Stimulated activated naive CD8-positive, alpha-beta T cell treated with anti-CD3 and anti-CD28 coated beads, Interleukin-15, Interleukin-2, amounts not matched to agents 100 ng/mL and 50 ng/mL, for 24 hours (primary cell): ENCODE measurements around the gene WDR7.
"Not testable (repeated sequence)": the region's sequence is repeated elsewhere in the genome, so short reads cannot be mapped to it uniquely, and the experiment has no call there.

ENCODE experiments used
- H3K27ac Mint-ChIP-seq: one replicate; pipeline ENCODE4 v1.8.0; 2021; ENCODE audit warnings: mild to moderate bottlenecking, mixed read lengths
- H3K27me3 Mint-ChIP-seq: one replicate; pipeline ENCODE4 v1.8.0; 2021; ENCODE audit warnings: mixed read lengths
- H3K36me3 Mint-ChIP-seq: one replicate; pipeline ENCODE4 v1.8.0; 2021; ENCODE audit warnings: low read depth, mixed read lengths
- H3K4me1 Mint-ChIP-seq: one replicate; pipeline ENCODE4 v1.8.0; 2021; ENCODE audit warnings: low read depth, mixed read lengths
- H3K4me3 Mint-ChIP-seq: one replicate; pipeline ENCODE4 v1.8.0; 2021; ENCODE audit warnings: mild to moderate bottlenecking, mixed read lengths
- H3K9me3 Mint-ChIP-seq: one replicate; pipeline ENCODE4 v1.8.0; 2021; ENCODE audit warnings: mixed read lengths

WDR7 gene

DNA sequence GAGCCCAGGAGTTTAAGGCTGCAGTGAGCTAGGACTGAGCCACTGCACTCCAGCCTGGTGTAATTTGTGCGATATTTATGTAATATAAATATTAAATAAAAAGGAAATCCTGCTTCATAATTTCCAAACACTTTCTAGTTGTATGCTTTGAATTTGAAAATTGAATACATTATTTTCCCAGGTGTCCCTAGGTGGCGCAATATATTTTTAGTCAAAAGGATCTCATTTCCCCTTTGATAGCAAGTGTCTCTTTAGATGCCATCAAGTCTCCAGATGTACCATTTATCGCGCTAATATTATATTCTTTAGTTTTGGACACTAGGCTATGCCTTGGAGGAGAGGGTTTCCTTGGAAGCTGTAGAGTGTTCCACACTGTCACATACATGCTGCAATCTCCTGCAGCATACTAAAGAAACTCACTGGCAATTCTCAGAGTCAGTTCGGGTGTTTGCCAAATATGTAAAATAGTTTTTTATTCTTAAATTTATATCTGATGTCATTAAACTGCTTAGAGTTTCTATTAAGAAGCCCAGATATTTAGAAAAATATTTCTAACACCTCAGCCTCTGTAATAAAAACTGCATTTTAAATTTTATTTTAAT lies 5.6 kb upstream of the WDR7 start:
- Mint-ChIP-seq H3K36me3 (no peaks in the 10 kb centered on the region), H3K9me3 (no peaks in the 10 kb centered on the region), H3K27me3 (no peaks in the 10 kb centered on the region), H3K4me1 (peaks cover 31% of the 10 kb centered on the region), H3K4me3 (no peak overlapping the region), H3K27ac (no peak overlapping the region)

DNA sequence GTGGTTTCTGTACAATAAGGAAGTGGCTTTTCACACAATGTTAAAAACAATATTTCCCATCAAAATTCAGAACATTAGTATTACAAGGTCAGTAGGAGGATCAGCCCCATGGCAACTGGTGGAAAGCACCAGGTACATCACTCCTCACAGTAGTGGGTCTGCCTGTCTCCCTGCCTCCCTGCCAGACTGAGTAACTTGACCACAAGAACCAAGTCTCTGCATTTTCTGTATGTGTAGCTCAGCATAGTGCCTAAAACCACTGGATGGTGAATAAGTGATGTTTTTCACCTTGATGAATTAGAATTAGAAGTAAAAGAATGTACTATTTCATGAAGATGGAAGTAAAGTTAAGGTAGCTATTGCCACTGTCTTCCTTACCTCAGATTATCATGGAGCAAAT lies 4.1 kb upstream of the WDR7 start:
- H3K27ac Mint-ChIP-seq: no peak overlapping the region
- H3K4me3 Mint-ChIP-seq: no peak overlapping the region
- H3K27me3 Mint-ChIP-seq: no peaks in the 10 kb centered on the region
- H3K9me3 Mint-ChIP-seq: no peaks in the 10 kb centered on the region
- H3K4me1 Mint-ChIP-seq: peaks cover 43% of the 10 kb centered on the region
- no peaks in the 10 kb centered on the region for H3K36me3 Mint-ChIP-seq

DNA sequence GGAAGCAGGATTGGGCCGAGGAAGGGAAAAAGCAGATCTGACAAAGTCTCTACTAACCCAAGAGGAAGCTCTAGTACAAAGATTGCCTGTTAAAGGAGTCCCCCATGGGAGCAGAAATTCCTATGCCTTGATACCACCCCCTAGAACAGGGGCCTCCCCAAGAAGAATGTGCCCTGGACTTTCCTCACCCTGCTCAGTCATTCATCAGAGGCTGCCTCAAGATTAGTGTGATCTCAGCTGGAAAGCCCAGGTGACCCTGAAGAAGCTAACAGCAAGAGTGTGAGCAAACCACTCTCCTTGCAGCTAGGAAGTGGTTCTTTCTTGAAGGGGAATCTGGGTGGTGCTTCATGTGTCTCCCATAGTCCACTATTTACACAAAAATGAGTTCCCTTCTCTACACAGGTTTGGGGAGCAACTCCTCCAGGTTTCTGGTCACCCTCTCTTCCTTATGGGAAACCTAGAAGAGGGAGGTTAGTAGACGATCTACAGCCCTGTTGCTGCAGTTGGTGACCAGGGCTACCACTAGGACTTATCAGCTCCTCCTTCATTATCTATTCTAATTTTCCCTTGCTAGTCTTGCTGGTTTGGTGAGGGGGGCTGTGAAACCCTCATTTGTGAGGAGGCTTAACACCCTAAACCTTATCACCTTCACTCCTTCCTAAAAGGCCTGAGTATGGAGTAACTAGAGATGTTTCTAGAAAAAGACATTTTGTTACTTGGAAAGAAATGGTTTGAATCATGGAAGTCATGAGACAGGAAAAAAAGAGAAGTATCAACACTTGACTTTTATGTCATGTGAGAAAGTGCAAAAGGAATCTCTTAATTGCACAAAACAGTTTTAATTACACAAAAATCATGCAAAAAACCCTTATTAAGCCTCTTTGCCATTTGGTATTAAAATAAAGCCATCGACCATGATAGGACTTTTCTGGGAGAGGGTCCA lies 2.9 kb upstream of the WDR7 start:
- Mint-ChIP-seq H3K36me3 (no peaks in the 10 kb centered on the region), H3K27me3 (no peaks in the 10 kb centered on the region), H3K9me3 (no peaks in the 10 kb centered on the region), H3K4me1 (peaks cover 54% of the 10 kb centered on the region), H3K27ac (peak overlapping the region; percentile 54), H3K4me3 (no peak overlapping the region)

DNA sequence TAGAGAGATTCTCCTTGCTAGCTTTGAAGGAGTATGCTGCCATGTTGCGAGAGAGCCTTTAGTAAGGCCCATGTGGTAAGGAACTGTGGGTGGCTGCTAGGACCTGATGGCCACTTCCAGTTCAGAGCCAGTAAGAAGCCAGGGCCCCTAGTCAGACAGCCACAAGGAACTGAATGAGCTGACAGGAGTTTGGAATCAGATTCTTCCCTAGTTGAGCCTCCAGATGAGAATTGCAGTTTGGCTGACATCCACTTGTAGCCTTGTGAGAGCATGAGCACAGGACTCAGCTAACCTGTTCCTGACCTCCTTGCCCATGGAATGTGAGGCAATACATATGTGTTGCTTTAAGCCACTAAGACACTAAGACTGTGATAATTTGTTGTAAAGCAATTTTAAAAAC lies 1.2 kb upstream of the WDR7 start:
- Mint-ChIP-seq H3K9me3 (no peaks in the 10 kb centered on the region), H3K4me3 (peak overlapping the region; percentile 98), H3K27me3 (no peaks in the 10 kb centered on the region), H3K27ac (no peak overlapping the region), H3K4me1 (peaks cover 70% of the 10 kb centered on the region), H3K36me3 (peaks cover 7% of the 10 kb centered on the region)

DNA sequence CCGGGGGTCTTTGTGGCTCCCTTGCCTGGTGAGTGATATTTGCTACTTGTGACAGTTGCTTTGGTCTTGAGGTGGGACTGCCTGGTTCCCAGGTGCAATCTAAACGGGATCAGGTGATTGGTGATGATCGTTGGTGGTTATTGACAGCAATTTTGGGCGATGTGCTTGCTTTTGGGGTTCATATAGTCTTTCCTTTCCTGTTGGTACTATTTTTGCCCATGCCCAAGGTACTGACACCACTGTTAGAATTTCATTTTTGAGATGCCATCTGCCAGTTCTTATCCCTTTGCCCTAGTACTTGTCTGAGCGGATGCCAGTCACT lies 573 bp downstream of the WDR7 start:
- Mint-ChIP-seq H3K4me1 (peaks cover 77% of the 10 kb centered on the region), H3K36me3 (peaks cover 7% of the 10 kb centered on the region), H3K4me3 (peak overlapping the region; percentile 98), H3K27ac (peak overlapping the region; percentile 97), H3K9me3 (no peaks in the 10 kb centered on the region), H3K27me3 (no peaks in the 10 kb centered on the region)

DNA sequence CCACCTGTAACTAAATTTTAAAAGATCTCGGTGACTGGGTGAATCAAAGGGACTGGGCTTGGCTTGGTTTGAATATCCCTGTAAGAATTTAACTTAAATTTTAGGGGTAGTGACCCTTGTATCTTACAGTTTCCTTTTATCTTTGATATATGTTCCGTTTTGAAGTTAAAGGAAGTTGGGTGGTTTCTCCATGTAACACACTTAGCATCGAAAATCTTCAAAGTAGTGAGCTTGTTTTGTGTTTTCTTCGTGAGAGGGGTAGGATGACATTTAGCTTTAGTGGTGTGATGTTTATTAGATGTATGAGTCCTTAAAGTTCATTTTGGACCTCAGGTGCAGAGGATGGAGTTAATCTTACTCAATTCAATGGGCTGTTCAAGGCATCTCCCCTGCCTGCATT lies 1.6 kb downstream of the WDR7 start:
- Mint-ChIP-seq H3K9me3 (no peaks in the 10 kb centered on the region), H3K4me3 (peak overlapping the region; percentile 98), H3K36me3 (peaks cover 7% of the 10 kb centered on the region), H3K4me1 (peaks cover 67% of the 10 kb centered on the region), H3K27ac (peak overlapping the region; percentile 59), H3K27me3 (no peaks in the 10 kb centered on the region)

DNA sequence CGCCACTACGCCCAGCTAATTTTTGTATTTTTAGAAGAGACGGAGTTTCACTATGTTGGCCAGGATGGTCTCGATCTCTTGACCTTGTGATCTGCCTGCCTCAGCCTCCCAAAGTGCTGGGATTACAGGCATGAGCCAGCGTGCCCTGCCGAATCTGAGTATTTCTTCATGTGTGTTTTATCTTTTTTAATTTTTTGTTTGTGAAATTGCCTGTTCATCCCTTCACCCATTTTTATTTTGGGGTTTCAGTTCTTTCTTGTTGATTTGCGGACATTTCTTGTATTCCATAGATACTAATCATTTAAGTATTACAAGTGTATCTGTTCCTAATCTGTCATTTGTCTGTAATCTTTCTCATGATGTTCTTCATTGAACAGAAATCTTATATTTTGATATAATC lies 3.1 kb downstream of the WDR7 start:
- not testable (repeated sequence) for H3K27me3 Mint-ChIP-seq, H3K27ac Mint-ChIP-seq, H3K4me3 Mint-ChIP-seq, H3K9me3 Mint-ChIP-seq
- Mint-ChIP-seq H3K4me1 (peaks cover 61% of the 10 kb centered on the region), H3K36me3 (peaks cover 12% of the 10 kb centered on the region)

DNA sequence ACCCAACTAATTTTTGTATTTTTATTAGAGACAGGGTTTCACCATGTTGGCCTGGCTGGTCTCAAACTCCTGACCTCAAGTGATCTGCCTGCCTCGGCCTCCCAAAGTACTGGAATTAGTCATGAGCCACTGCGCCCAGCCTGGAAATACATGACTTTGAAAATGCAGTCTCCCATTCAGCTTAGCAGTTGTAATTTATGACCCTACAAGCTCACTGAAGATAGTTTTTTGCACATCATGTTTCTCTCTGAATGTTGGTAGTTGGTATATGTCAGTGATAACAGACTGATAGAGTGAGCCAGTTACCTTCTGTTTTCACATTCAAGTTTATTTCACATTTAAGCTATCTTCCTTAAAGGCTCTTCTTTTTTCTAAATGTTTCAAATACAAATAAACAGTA lies 7.1 kb downstream of the WDR7 start:
- Mint-ChIP-seq H3K27me3 (no peaks in the 10 kb centered on the region), H3K27ac (no peak overlapping the region), H3K9me3 (no peaks in the 10 kb centered on the region), H3K4me3 (no peak overlapping the region), H3K36me3 (peaks cover 16% of the 10 kb centered on the region), H3K4me1 (peaks cover 42% of the 10 kb centered on the region)

DNA sequence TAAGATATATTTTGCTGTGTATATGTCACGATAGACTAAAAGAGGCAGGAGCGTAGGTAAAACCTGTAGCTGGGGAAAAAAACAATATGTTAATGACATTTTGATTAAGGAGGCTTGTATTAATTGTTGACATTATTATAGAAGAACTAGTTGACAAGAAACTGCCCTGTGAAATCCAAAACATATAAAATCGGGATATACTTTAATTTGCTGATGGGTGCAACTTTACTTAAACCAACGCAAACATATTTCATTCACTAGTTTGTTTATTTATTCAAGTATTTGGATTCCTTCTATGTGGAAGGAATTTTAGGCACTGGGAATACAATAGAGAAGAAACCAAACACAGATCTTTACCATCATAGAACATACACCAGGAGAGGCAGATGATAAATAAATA lies 8.0 kb downstream of the WDR7 start:
- Mint-ChIP-seq H3K27me3 (no peaks in the 10 kb centered on the region), H3K9me3 (no peaks in the 10 kb centered on the region), H3K36me3 (peaks cover 16% of the 10 kb centered on the region), H3K27ac (no peak overlapping the region), H3K4me1 (peaks cover 35% of the 10 kb centered on the region), H3K4me3 (no peak overlapping the region)

DNA sequence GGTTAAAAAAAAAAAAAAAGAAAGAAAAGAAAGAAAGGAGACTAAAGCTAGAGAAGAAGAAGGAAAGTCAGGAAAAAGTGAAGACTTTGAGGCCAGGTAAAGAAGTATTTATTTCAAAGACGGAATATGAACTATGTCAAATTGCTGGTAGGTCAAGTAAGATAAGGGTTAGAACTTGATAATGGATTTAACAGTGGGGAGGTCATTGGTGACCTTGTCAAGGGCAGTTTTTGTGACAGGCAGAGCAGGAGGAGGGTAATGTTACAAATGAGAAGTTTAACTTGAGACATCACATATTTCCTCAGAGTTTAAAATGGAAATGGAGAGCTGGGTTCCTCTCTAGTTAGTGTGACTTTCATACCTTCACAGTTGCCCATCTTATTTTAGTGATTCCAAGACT lies 9.5 kb downstream of the WDR7 start:
- no peaks in the 10 kb centered on the region for H3K27me3 Mint-ChIP-seq
- no peak overlapping the region for H3K27ac Mint-ChIP-seq
- H3K4me1 Mint-ChIP-seq: peaks cover 20% of the 10 kb centered on the region
- H3K4me3 Mint-ChIP-seq: no peak overlapping the region
- H3K36me3 Mint-ChIP-seq: peaks cover 9% of the 10 kb centered on the region
- no peaks in the 10 kb centered on the region for H3K9me3 Mint-ChIP-seq

DNA sequence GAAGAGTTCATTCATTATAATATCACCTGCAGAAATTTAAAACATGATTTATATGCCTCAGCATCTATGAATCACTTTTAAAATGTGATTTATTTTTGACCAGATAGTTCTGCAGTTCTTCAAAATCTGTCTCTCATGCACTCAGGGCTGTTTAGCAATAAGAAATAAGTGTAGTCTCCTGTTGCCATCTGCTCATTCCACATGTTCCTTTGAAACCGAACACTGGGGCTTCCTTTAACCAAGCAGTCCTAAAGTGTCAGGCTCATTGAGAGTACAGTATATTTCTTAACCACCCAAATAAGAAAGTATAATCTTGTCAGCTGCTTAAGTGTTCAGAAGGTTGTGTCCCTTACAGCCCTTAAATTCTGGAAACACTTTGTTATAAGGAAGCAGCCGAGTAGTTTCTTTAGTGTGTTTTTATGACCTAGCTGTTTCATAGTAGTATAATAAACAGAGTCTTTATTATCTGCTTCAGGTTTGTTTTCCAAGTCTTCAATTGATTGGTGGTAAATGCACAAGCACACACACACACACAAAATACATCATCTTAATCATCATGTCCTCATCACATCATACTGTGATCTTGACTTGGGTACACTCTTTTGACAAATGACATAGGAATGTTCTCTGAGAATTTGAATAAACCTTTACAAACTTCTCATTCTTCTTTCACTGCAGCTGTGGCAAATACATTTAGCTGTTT lies 10.4 kb downstream of the WDR7 start:
- H3K4me1 Mint-ChIP-seq: peaks cover 14% of the 10 kb centered on the region
- no peak overlapping the region for H3K4me3 Mint-ChIP-seq
- H3K27me3 Mint-ChIP-seq: no peaks in the 10 kb centered on the region
- no peaks in the 10 kb centered on the region for H3K9me3 Mint-ChIP-seq
- H3K36me3 Mint-ChIP-seq: peaks cover 9% of the 10 kb centered on the region
- H3K27ac Mint-ChIP-seq: no peak overlapping the region

DNA sequence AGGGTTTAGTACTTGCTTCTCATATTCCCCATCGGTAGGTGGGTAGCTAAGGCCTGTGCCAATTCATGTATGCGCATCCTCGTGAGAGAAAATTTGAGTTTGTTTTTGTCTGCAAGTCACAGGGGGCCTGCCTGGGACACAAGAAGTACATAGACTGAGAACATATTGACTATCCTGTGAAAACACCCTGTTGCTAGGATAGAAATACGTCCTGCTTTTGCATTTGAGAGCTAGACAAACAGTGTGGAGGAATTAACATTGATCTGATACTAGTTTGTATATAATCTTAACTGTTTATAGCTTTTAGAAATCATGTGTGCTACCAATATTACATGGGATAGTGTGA lies 10.9 kb downstream of the WDR7 start:
- Mint-ChIP-seq H3K4me3 (no peak overlapping the region), H3K27me3 (no peaks in the 10 kb centered on the region), H3K4me1 (peaks cover 15% of the 10 kb centered on the region), H3K9me3 (no peaks in the 10 kb centered on the region), H3K36me3 (peaks cover 9% of the 10 kb centered on the region), H3K27ac (no peak overlapping the region)

DNA sequence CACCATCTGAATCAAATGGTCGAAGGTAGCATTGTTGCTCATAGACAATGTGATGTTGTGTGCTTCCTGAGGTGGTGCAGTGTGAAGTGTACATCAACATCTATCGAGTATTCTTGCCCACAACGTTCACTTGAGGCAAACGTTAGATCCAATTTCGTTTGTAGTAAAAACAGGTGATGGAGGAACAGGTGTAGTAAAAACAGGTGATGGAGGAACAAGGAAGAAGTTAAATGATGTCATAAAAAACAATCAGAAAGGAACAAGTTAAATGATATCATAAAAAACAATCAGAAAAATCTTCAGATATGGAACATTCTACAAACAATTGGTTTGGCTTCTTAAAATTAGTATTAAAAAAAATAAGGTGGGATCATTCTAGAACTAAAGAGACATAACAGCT lies 11.3 kb downstream of the WDR7 start:
- H3K9me3 Mint-ChIP-seq: no peaks in the 10 kb centered on the region
- no peak overlapping the region for H3K4me3 Mint-ChIP-seq
- H3K27ac Mint-ChIP-seq: no peak overlapping the region

DNA sequence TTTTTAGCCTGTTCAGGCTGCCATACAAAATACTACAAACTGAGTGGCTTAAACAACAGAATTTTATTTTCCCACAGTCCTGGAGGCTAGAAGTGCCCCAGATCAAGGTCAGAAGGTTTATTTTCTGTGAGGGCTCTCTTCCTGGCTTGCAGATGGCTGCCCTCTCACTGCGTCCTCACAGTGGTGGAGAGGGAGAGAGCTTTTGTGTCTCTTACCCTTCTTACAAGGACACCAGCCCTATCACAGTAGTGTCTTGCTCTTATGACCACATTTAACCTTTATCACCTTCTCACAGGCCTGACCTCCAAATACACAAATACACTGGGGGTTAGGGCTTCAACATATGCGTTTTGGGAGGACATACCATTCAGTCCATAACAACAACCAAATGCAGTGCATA lies 11.7 kb downstream of the WDR7 start:
- Mint-ChIP-seq H3K27ac (no peak overlapping the region), H3K27me3 (no peaks in the 10 kb centered on the region), H3K4me1 (peaks cover 17% of the 10 kb centered on the region), H3K36me3 (peaks cover 9% of the 10 kb centered on the region), H3K4me3 (no peak overlapping the region), H3K9me3 (no peaks in the 10 kb centered on the region)

More for the DNA sequence above, 11.3 kb downstream of the WDR7 start:
- H3K4me1 Mint-ChIP-seq: peaks cover 17% of the 10 kb centered on the region
- H3K36me3 Mint-ChIP-seq: peaks cover 9% of the 10 kb centered on the region
- H3K27me3 Mint-ChIP-seq: no peaks in the 10 kb centered on the region

DNA sequence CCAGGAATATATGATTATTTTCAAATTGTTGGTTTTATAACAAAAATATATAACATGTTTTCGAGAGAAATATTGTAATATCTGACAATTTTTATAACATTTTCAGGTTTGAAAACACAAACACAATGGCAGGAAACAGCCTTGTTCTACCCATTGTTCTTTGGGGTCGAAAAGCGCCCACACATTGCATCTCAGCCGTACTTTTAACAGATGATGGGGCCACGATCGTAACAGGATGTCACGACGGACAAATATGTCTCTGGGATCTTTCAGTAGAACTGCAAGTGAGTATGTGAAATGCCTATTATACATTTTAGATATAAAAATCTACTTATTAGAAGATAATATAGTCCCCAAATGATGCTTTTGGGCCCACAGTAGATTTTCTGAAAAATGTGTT lies 21.2 kb downstream of the WDR7 start:
- Mint-ChIP-seq H3K27ac (no peak overlapping the region), H3K4me1 (peaks cover 22% of the 10 kb centered on the region), H3K27me3 (no peaks in the 10 kb centered on the region), H3K36me3 (peaks cover 27% of the 10 kb centered on the region), H3K4me3 (no peak overlapping the region), H3K9me3 (no peaks in the 10 kb centered on the region)
